HG02610 (cell line): ENCODE measurements around the gene DAZAP2.
"Not testable (repeated sequence)": the region's sequence is repeated elsewhere in the genome, so short reads cannot be mapped to it uniquely, and the experiment has no call there.

Experiments
- ATAC-seq: cut with Tn5 transposase; IDR thresholded peaks from one replicate; pipeline ENCODE4 v1.9.1; 2021; ENCODE audit warnings: mild to moderate bottlenecking, moderate library complexity; ENCODE audit not compliant: unreplicated experiment

DAZAP2 gene

DNA sequence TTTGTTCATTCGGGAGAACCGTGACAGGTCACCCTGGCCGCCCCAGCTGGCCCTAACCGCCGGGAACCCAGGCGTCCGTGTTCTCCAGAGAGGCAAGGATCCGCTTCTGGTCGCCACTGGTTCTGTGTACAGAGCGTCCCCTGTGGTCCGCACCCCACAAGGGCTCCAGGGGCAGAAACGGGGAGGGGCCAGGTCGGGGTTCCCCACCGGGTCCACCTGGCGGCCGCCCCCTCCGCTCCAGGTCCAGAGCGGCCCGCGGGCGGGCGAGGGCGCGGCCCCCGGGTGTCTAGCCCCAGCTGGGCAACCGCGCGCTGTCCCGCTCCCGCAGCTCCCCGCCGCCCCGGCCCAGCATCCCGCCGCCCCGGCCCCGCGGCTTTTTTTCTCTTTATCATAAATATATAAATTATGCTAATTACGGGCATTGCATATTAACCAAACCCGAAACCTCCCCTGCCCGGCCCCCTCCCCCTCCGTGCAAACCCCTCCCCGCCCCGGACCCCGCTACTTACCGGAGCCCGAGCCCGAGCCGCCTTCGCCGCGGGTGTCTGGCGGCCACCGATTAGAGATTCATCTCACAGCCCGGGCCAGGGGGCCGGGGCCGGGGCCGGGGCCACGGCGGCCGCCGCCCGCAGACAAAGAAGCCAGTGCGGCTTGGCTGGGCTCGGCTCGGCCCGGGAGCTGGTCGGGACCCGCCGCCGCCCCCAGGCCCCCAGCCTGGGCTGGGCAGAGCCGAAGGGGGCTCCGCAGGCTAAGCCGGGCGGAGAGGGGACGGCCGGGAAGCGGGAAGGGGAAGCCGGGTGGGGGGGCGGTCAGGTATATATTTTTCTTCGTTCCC is 21.3 kb upstream of the DAZAP2 start:
- peak; percentile 10 for ATAC-seq

DNA sequence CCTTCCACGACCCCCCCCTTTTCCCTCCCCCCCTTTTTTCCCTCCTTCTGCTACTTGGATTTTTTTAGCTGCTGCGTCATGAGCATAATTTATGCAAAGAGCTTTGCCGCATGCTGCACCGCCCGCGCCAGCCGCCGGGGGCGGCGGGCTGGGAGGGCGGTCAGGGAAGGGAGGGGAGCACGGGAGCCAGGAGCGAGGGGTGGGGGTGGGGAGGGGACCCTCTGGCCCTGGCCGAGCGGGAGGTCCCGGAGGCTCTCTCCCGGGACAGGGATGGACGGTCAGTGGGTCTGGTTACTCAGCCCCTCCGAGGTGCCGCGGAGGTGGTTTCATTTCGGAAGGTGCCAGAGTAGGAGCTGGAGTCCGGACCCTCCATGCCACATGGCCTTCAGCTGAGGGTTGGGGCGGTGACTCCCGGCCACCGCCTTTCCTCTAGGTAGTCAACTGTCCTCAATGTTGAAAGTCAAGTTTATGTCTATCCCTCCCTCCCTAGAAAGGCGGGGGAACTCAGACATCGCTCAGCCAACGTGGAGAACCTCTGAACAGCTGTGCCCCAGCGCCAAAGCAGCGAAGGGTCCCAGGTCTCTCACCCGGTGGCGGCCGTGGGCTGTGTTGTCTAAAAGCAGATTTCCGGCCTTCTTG is 20.5 kb upstream of the DAZAP2 start, which contains the start of gene POU6F1:
Gene POU6F1, minus strand, starts transcription at position 95 of the 639 bp plus-strand sequence. CDS start 11,226 bp downstream, outside the sequence.
- ATAC-seq = peak; percentile 64

DNA sequence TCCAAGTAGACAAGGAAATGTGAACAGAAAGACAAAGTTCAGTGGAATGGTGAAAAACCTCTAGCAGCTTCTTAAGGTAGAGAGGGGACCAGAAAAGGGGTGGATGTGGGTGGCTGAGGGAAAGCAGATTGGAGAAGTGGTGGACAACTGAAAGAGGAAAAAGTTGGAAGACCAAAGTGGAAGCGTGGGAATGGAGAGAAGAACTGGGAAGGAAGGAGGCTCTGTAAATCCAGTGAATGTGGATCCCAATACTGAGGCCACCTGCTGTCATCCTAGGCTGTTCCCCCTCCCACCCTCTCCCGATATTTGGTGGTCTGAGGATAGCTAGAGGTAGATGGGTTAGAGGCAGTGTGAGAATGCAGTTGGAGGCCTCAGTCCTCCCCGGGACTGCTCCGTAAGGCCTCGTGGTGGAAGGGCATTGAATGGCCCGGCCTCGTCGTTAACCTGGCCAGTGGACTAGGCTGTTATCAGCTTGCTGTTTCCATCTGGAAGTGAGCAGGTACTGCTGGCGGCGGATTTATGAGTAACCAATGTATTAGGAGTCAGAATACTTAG is 19.9 kb upstream of the DAZAP2 start:
- no peak for ATAC-seq

DNA sequence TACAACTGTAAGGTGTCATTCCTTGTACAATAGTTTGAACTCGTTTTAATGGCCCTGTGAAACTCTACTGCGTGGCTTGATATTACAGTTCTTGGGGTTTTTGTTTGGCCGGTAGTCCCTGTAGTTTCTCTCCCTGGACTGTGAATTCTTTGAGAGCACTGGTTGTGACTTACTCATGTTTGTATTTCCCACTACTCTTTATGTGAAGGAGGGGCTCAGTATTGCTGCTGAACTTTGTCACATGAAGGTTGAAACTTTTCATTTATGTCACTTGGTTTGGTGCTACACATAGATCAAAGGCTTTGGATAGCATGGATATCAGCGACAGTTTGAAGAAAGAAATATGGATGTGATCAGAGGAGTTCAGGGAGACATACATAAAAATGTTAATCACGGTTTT is 19.3 kb upstream of the DAZAP2 start:
- ATAC-seq = no peak

GRCh38 chr12:51219857-51220256 is 18.8 kb upstream of the DAZAP2 start:
- ATAC-seq = not testable (repeated sequence)

DNA sequence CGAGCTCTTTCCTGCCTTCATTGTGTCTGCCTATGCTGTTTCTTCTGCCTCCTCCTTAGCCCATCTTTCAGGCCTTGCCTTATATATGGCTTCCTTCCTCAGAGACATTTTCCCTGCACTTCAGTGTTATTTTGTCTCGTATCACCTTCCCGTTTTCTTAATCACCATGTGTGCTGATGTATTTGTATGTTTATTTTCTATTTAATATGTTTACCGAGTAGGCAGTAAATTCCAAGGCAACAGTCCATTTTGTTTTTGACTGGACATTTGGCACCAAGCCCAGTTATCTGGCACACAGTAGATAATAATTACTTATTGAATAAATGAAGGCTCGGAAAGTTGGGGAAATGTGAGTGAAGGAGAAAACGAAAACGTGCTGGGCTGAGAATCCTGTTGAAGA is 16.2 kb upstream of the DAZAP2 start:
- ATAC-seq = no peak

DNA sequence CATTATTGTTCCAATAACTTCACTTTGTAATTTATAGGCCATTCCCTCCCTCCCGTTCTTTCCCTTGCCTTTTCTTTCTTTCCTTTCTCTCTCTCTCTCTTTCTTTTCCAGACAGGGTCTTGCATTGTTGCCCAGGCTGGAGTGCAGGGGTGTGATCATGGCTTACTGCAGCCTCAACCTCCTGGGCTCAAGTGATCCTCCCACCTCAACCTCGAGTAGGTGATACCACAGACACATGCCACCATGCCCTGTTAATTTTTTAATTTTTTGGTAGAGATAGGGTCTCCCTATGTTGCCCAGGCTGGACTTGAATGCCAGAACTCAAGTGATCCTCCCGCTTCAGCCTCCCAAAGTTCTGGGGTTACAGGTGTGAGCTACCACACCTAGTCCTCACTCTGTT is 14.0 kb upstream of the DAZAP2 start:
- ATAC-seq = no peak

DNA sequence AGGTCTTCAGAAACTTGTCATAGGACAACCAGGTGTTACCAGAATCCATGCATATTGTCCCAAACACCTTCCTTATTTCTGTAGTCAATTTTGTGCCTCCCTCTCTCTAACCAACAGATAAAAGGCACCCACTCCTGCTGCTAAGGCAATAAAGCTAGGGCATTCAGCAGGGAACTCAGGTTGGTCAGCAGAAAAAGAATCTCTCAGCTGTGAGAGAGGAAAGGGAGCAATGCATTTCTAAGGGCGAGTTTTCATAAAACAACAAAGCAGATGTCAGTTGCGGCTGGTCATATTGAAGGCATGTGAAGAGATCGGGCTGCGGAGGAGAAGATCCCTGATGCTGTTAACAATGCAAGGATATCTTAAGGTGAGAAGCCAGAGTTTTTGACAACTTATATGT is 13.4 kb upstream of the DAZAP2 start:
- ATAC-seq = no peak

DNA sequence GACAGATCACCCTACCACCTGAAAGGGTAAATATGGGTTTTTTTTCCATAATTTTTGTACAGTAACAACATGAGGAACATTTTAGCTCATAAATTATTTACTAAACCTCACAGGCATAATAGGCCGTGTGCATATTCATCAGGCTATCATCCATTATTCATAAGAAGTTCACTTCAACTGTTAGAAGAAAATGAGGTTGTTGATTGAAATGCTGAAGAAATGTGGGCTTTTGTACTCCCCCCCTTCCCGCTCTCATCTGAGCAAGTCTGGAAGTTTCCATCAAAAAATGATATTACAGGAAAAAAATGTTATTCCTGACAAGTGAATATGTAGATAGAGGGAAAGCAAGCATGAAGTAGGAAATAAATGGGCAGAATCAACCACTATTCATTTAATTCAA is 12.9 kb upstream of the DAZAP2 start:
- no peak for ATAC-seq

- ATAC-seq = not testable (repeated sequence)
Observed at GRCh38 chr12:51227112-51227511, 11.5 kb upstream of the DAZAP2 start.

DNA sequence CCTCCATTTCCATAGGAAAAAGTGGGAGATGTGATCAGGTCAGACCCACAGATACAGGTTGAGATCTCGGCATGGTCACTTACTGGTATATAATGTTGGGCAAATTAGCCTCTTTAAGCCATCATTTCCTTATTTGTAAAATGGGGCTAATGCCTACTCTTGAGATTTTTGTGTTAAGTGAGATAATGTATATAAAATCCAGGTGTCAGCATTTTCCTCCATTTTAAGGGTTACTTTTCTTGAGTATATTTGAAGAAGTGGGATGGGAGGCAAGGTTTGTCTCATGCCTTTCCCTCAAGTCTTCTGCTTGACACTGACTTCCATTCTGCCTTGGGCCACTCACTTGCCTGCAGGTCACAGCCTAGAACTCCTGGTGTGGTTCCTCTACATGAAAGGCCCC is 10.7 kb upstream of the DAZAP2 start:
- ATAC-seq = no peak

DNA sequence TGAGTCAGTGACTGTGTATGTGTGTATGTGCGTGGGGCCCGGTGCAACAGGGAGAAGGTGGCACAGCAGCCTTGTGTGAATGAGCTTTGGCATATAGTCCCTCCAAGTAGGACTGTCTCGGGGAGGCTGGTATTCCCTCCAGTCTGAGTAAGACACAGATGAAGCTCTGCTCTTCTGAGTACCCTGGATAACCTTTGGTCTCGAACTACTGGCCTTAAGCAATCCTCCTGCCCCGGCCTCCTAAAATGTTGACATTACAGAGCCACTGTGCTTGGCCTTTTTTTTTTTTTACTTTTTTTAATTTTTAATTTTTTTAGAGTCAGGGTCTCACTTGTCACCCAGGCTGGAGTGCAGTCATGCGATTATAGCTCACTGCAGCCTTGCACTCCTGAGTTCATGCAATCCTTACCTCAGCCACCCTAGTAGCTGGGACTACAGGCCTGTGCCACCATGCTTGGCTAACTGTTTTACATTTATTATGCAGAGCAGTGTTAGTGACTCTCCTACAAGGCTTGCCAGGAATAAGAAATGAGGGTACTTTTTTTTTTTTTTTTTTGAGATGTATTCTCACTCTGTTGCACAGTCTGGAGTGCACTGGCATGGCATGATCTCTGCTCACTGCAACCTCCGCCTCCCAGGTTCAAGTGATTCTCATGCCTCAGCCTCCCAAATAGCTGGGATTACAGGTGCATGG is 9.4 kb upstream of the DAZAP2 start:
- no peak for ATAC-seq

DNA sequence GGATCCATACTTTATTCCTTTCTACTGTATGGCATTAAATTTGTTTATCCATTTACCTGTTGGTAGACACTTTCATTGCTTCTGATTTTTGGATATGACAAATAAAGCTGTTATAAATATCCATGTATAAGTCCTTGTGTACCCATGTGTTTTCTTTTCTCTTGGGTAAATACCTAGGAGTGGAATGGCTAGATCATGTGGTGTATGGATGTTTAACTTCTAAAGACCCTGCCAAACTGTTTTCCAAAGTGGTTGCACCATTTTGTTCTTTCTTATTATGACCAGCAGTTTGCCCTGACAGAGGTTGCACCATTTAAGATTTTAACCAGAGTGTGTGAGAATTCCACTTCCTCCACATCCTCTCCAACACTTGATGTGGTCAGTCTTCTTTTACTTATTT is 6.0 kb upstream of the DAZAP2 start:
- ATAC-seq = no peak

- ATAC-seq = no peak
Observed at GRCh38 chr12:51234530-51234929, 4.1 kb upstream of the DAZAP2 start.

DNA sequence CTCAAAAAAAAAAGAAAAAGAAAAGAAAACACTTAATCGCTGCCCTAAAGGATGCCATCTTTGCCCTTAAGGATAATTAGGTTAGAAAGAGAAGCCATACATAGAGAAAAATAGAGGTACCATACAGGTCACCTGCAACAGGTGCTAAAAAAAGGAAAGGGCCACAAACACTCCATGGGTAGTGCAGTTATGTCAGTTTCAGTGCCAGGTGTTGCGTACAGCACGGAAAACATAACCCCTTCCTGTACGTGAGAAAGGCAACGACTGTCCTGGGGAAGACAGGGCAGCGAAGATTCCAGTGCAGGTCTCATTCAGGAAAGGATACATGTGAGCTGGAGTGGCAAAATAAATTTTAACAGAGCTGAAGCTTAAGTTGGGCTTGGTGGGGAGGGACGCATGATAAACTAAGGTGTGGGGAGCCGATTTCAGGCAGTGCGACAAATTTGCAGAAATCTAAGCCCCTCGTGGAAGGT is 553 bp upstream of the DAZAP2 start:
- ATAC-seq = no peak

GRCh38 chr12:51240971-51241370 is 2.3 kb downstream of the DAZAP2 start:
- no peak for ATAC-seq

GRCh38 chr12:51242120-51242519 is 3.5 kb downstream of the DAZAP2 start:
- no peak for ATAC-seq

DNA sequence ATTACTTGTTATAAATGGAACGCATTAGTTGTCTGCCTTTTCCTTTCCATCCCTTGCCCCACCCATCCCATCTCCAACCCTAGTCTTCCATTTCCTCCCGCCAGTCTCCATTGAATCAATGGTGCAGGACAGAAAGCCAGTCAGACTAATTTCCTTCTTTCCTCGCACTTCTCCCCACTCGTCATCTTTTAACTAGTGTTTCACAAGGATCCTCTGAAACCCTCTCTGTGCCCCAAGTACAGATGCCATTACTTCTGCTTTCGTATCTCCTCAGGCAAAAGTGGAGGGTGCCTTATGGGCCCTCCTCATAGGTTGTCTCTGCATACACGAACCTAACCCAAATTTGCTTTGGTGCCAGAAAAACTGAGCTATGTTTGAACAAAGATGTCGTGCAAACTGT is 4.2 kb downstream of the DAZAP2 start:
- ATAC-seq = no peak

- no peak for ATAC-seq
Observed at GRCh38 chr12:51244269-51244668, 5.6 kb downstream of the DAZAP2 start.

GRCh38 chr12:51245476-51246253 is 7.0 kb downstream of the DAZAP2 start:
- ATAC-seq = no peak
